ACHN (cell line): Measurements from ENCODE around the gene DSC1.

ENCODE experiments used
- DNase-seq: peaks from one replicate; pipeline ENCODE4 v3.0.0-alpha.2; 2015
- in situ Hi-C: cut with HindIII; loops from 2 replicates; pipeline ENCODE4 v1.10.0; 2017; ENCODE audit warnings: low sequenced_read_pairs, low pct_ligation_motif_present, low pct_unique_long_range_greater_than_20kb

Gene DSC1

GRCh38 chr18:31088532-31088931, 74.1 kb downstream of the DSC1 start:
- no peak for DNase-seq
- in situ Hi-C loops: no loop called here

GRCh38 chr18:31079973-31080372, 82.7 kb downstream of the DSC1 start:
- no peak for DNase-seq
- in situ Hi-C loops: no loop called here
